Stimulated activated CD4-positive, alpha-beta T cell treated with anti-CD3 and anti-CD28 coated beads, Interleukin-12 subunit alpha, Interleukin-12 subunit beta, amount 100 ng/mL, for 4 hours (primary cell): ENCODE data around the gene CANX.
"Not testable (repeated sequence)": the region's sequence is repeated elsewhere in the genome, so short reads cannot be mapped to it uniquely, and the experiment has no call there.

Source experiments
- DNase-seq: peaks from one replicate; pipeline ENCODE4 v3.0.0-alpha.2; 2020

CANX gene

GRCh38 chr5:179698935-179699615 is at the start of gene CANX:
Gene CANX, plus strand, starts transcription at chr5:179698967. Its CDS starts 6,715 bp downstream, at chr5:179705682.
- DNase-seq, result no peak

- DNase-seq, result not testable (repeated sequence)
These were observed 49.5 kb upstream of the CANX start for GRCh38 chr5:179649166-179649703.

- DNase-seq, result not testable (repeated sequence)
These were observed 48.5 kb upstream of the CANX start for GRCh38 chr5:179650245-179650644.

GRCh38 chr5:179653135-179653534 is 45.6 kb upstream of the CANX start:
- DNase-seq, result not testable (repeated sequence)

- DNase-seq, result peak; percentile 12
These were observed 41.2 kb upstream of the CANX start for GRCh38 chr5:179657302-179658178.

GRCh38 chr5:179658179-179658856 is 40.4 kb upstream of the CANX start:
- DNase-seq, result not testable (repeated sequence)

GRCh38 chr5:179661647-179662046 is 37.1 kb upstream of the CANX start:
- DNase-seq, result not testable (repeated sequence)

GRCh38 chr5:179668391-179668790 is 30.4 kb upstream of the CANX start:
- DNase-seq, result peak; percentile 8

- DNase-seq, result peak; percentile 94
These were observed 20.3 kb upstream of the CANX start for GRCh38 chr5:179678223-179679013.

GRCh38 chr5:179679014-179679674 is 19.6 kb upstream of the CANX start:
- DNase-seq, result peak; percentile 59

- DNase-seq, result no peak
These were observed 18.6 kb upstream of the CANX start for GRCh38 chr5:179680014-179680779.

GRCh38 chr5:179680780-179681401 is 17.9 kb upstream of the CANX start, which contains the start of gene CBY3:
Gene CBY3, minus strand, starts transcription at chr5:179681034. Its CDS starts 116 bp downstream, at chr5:179680918.
- DNase-seq, result no peak

GRCh38 chr5:179689212-179689611 is 9.6 kb upstream of the CANX start:
- not testable (repeated sequence) for DNase-seq

GRCh38 chr5:179694561-179694960 is 4.2 kb upstream of the CANX start:
- DNase-seq, result no peak

- DNase-seq, result no peak
These were observed 2.2 kb upstream of the CANX start for GRCh38 chr5:179696603-179697002.

GRCh38 chr5:179697108-179697507 is 1.7 kb upstream of the CANX start:
- DNase-seq, result no peak

GRCh38 chr5:179697543-179697942 is 1.2 kb upstream of the CANX start:
- not testable (repeated sequence) for DNase-seq

- peak; percentile 95 for DNase-seq
These were observed 503 bp upstream of the CANX start for GRCh38 chr5:179697993-179698934.

- peak; percentile 26 for DNase-seq
These were observed 960 bp downstream of the CANX start for GRCh38 chr5:179699616-179700237.
